Ovary (tissue), 9 donors: Measurements from ENCODE around the gene STN1. TPM values are rescaled to one million over a fixed set of nuclear protein-coding genes. Genes with fewer than 3 reads are reported as not detected.

Experiments used
- DNase-seq, 5 donors: peaks; one replicate each; pipeline ENCODE4 v3.0.0-alpha.2; 2019 to 2020
- H3K27ac ChIP-seq, 2 donors: fragments of 200-600 bp; one replicate each; pipeline versions ENCODE4 v1.5.1 to v1.8.0; 2019 to 2022
- H3K27me3 ChIP-seq: fragments of 200-600 bp; one replicate; pipeline ENCODE4 v1.8.0; 2022
- H3K36me3 ChIP-seq: fragments of 200-600 bp; sonication (generic); one replicate; pipeline ENCODE4 v1.5.1; 2019
- H3K4me1 ChIP-seq: one replicate; pipeline ENCODE4 v1.8.1; 2013; ENCODE audit warnings: mild to moderate bottlenecking, moderate library complexity; ENCODE audit not compliant: insufficient read depth
- H3K4me3 ChIP-seq: fragments of 200-600 bp; sonication (generic); one replicate; pipeline ENCODE4 v1.5.1; 2017
- H3K9me3 ChIP-seq, 2 donors: fragments of 200-600 bp in 1 of 2; sonication (generic) in 1 of 2; one replicate each; pipeline versions ENCODE4 v1.5.1 to v1.8.1; 2013 to 2019; ENCODE audit warnings: mild to moderate bottlenecking in 1 of 2, moderate library complexity in 1 of 2
- EP300 ChIP-seq: sonication (generic); formaldehyde crosslinking; IDR thresholded peaks from one replicate; pipeline ENCODE4 v1.6.1; 2017; ENCODE audit warnings: antibody characterized with exemption
- POLR2A ChIP-seq: fragments of 450-650 bp; IDR thresholded peaks from one replicate; pipeline ENCODE4 v1.6.1; 2017; ENCODE audit warnings: antibody characterized with exemption, mild to moderate bottlenecking, moderate library complexity
- WGBS, 3 donors: extraction: QIAGEN DNeasy Blood & Tissue Kit in 1 of 3; methylation state at CpG; one replicate each; pipeline versions ENCODE4 v1.1.5 to v1.1.7; 2013 to 2017; 5-methylcytosine and 5-hydroxymethylcytosine counted together
- intact Hi-C, 4 donors: fragments of 100-400 bp; cut with DNase I; formaldehyde crosslinking; loops; one replicate each; pipeline versions ENCODE4 v1.11.0 to v1.15.1; 2022 to 2023
- polyA plus RNA-seq, 2 donors: library from polyadenylated mRNA; stranded (reverse); fragments of 200-250 nt in 1 of 2; fragments of 350-450 nt in 1 of 2; fragmentation: Illumina TruSeq in 1 of 2; extraction: RNeasy Lipid Tissue Mini Kit (QIAGEN cat#74804) in 1 of 2; gene quantifications; one replicate each; pipeline ENCODE4 v1.2.3, GENCODE V29; 2013 to 2014
- total RNA-seq, 7 donors: library from RNA; depleted of rRNA in 2 of 7; stranded (reverse); fragments of >200 nt in 2 of 7; fragmentation: NEBNext Ultra II Directional in 3 of 7; extraction: Animal tissue kit (Norgen Biotek cat#: 25700) in 3 of 7; gene quantifications; one replicate each; pipeline versions ENCODE4 v1.1.0 to v1.2.4, GENCODE V29; 2016 to 2023
- TF ChIP-seq, protein P1 (sequence below), 3 donors: fragments of 450-650 bp in 2 of 3; fragments of 200-600 bp in 1 of 3; IDR thresholded peaks; one replicate each; pipeline versions ENCODE4 v1.5.1 to v1.8.0; 2016 to 2022; ENCODE audit warnings: antibody characterized with exemption in 3 of 3, mild to moderate bottlenecking in 1 of 3
- donor health status: DM: no; HTN: no; CAD: no; lungs with moderate emphysema.
- donor health status: DM: no; HTN: no; CAD: no.
- donor health status: Bipolar disorder and iron deficiency.
- donor health status: DM: yes; HTN: yes; CAD: no.
- donor health status: DM: no; HTN: no; CAD: no.
- donor health status: DM: yes; HTN: yes; CAD: no.

Gene STN1
- total and polyA plus RNA-seq, 9 donors, result 13.4 to 28.2 (median 18.4) TPM

DNA sequence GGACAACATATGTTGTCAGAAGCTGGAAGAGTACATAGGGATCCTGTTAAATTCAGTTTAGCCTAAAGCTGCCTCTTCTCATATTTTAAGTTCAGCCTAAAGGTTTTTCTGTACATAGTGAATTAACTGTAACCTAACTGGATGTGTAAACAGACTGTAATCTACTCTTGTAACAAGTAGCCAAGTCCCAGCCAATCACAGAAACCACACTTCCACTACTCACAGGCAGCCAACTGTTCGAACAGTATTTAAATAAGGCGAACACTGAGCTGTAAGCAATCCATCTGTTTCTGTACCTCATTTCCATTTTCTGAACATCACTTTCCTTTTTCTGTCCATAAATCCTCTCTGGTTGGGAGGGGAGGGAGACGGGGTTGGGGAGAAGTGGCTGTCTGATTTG lies 15.0 kb upstream of the STN1 start:
- Histone ChIP-seq H3K36me3 (no peaks in the 10 kb centered on the region), H3K4me1 (no peaks in the 10 kb centered on the region), H3K9me3 (no peaks in the 10 kb centered on the region), H3K27ac (no peak overlapping the region), H3K4me3 (no peak overlapping the region), H3K27me3 (no peaks in the 10 kb centered on the region)
- DNase-seq, result no peak
- 51 to 64% (median 54%) methylated on average over 3 of the region's 3 CpGs for WGBS, 3 donors
- intact Hi-C loops, result no loop called here
- TF ChIP-seq EP300, result no peak
- TF ChIP-seq, protein P1, sequence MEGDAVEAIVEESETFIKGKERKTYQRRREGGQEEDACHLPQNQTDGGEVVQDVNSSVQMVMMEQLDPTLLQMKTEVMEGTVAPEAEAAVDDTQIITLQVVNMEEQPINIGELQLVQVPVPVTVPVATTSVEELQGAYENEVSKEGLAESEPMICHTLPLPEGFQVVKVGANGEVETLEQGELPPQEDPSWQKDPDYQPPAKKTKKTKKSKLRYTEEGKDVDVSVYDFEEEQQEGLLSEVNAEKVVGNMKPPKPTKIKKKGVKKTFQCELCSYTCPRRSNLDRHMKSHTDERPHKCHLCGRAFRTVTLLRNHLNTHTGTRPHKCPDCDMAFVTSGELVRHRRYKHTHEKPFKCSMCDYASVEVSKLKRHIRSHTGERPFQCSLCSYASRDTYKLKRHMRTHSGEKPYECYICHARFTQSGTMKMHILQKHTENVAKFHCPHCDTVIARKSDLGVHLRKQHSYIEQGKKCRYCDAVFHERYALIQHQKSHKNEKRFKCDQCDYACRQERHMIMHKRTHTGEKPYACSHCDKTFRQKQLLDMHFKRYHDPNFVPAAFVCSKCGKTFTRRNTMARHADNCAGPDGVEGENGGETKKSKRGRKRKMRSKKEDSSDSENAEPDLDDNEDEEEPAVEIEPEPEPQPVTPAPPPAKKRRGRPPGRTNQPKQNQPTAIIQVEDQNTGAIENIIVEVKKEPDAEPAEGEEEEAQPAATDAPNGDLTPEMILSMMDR (IDR thresholded peaks at IDR 0.05), result no peak
- TF ChIP-seq POLR2A, result no peak

DNA sequence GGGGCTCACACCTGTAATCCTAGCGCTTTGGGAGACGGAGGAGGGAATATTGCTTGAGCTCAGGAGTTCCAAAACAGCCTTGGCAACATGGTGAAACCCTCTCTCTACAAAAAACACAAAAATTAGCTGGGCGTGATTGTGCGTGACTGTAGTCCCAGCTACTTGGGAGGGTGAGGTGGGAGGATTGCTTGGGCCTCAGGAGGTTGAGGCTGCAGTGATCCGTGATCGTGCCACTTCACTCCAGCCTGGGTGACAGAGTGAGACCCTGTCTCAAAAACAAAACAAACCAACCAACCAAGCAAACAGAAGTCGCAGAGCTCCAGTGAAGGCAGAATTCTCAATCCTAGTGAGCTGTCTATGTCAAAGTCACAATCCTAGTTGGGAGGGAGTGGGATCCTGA lies 14.3 kb upstream of the STN1 start:
- no peak for DNase-seq
- H3K4me1 ChIP-seq, result no peaks in the 10 kb centered on the region
- H3K9me3 ChIP-seq, result no peaks in the 10 kb centered on the region
- H3K27ac ChIP-seq, result no peak overlapping the region
- H3K27me3 ChIP-seq, result no peaks in the 10 kb centered on the region
- 94 to 98% (median 96%) methylated on average over 7 of the region's 7 CpGs for WGBS, 3 donors
- H3K36me3 ChIP-seq, result no peaks in the 10 kb centered on the region
- TF ChIP-seq EP300, result no peak
- H3K4me3 ChIP-seq, result no peak overlapping the region
- intact Hi-C loops, result no loop called here

DNA sequence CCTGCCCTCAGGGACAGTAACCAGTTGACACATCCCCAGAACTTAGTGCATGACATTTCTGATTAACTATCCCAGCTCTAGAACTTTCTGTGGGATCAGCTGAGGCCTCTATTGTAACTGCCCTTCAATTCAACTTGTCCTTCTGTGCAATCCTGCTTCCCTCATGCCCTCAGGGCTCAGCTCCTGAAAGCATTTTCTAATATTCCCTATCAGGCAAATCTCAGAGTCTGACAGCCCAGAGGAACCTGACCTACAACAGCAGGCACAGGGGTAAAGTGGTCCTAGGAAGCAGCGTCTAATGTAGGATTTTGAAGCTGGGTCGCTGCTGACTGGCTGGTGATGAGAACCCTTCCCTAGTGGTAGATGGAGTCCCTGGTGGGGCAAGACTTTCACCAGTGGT lies 13.6 kb upstream of the STN1 start:
- no peak overlapping the region for H3K27ac ChIP-seq
- no peak overlapping the region for H3K4me3 ChIP-seq
- DNase-seq, result no peak
- H3K27me3 ChIP-seq, result no peaks in the 10 kb centered on the region
- intact Hi-C loops, result no loop called here
- H3K9me3 ChIP-seq, result no peaks in the 10 kb centered on the region
- 97 to 100% (median 98%) methylated on average over 2 of the region's 2 CpGs for WGBS, 3 donors
- no peaks in the 10 kb centered on the region for H3K4me1 ChIP-seq
- no peaks in the 10 kb centered on the region for H3K36me3 ChIP-seq
- TF ChIP-seq, protein P1 (IDR thresholded peaks at IDR 0.05), result no peak

DNA sequence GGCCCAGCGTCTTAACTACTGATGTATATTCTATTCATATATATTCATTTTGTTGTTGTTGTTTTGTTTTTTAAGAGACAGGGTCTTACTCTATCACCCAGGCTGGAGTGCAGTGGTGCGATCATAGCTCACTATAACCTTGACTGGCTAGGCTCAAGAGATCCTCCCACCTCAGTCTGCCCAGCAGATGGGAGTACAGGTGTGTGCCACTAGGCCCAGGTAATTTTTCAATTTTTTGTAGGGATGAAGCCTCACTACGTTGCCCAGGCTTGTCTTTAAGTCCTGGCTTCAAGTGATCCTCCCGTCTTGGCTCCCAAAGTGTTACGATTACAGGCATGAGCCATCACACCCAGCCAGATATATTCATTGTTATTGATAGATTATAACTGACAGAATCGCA lies 12.9 kb upstream of the STN1 start:
- Histone ChIP-seq H3K4me3 (no peak overlapping the region), H3K27me3 (no peaks in the 10 kb centered on the region), H3K36me3 (no peaks in the 10 kb centered on the region), H3K9me3 (no peaks in the 10 kb centered on the region), H3K4me1 (no peaks in the 10 kb centered on the region), H3K27ac (no peak overlapping the region)
- intact Hi-C loops, result no loop called here
- no peak for TF ChIP-seq POLR2A
- TF ChIP-seq EP300, result no peak
- TF ChIP-seq, protein P1 (IDR thresholded peaks at IDR 0.05), result no peak
- no peak for DNase-seq
- 93 to 97% (median 96%) methylated on average over 6 of the region's 6 CpGs for WGBS, 3 donors

DNA sequence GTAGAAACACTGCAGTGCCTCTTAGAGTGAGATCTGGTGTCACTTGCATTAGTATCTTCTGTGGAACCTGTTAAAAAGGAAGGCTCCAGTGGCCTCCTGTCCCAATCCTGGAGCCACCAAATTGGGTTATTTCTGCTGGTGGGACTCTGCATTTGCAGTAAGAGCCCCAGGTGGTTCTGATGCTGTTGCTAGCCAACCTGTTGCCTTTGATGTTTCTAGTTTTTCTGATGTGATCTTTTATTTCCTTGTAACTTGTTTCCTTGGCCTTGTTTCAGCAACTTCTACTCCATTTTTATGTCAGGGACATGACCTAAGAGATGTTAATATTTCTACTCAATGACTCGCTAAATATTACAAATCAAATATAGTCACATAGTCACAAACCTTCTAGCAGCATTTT lies 12.5 kb upstream of the STN1 start:
- H3K4me3 ChIP-seq, result no peak overlapping the region
- H3K4me1 ChIP-seq, result no peaks in the 10 kb centered on the region
- WGBS, 3 donors, result 97 to 98% (median 97%) methylated on average over 1 of the region's 1 CpG
- intact Hi-C loops, result no loop called here
- DNase-seq, result no peak
- no peaks in the 10 kb centered on the region for H3K9me3 ChIP-seq
- no peak for TF ChIP-seq POLR2A
- TF ChIP-seq, protein P1 (IDR thresholded peaks at IDR 0.05), result no peak
- no peak for TF ChIP-seq EP300
- H3K27me3 ChIP-seq, result no peaks in the 10 kb centered on the region
- H3K36me3 ChIP-seq, result no peaks in the 10 kb centered on the region
- H3K27ac ChIP-seq, result no peak overlapping the region
